Peyer's patch (tissue), 4 donors: ENCODE measurements around the gene ZNF568.

Experiments
- CTCF ChIP-seq, 6 experiments: fragments of 450-650 bp in 4 of 6; fragments of 200-600 bp in 2 of 6; sonication (generic) in 1 of 6; IDR thresholded peaks; one replicate each; pipeline ENCODE4 v1.5.1; 2017 to 2019; ENCODE audit warnings: antibody characterized with exemption in 6 of 6, mild to moderate bottlenecking in 3 of 6, moderate library complexity in 1 of 6
- POLR2A ChIP-seq, 2 donors: fragments of 450-650 bp; IDR thresholded peaks; one replicate each; pipeline ENCODE4 v1.5.1; 2017; ENCODE audit warnings: antibody characterized with exemption in 2 of 2, mild to moderate bottlenecking in 2 of 2, moderate library complexity in 2 of 2

GRCh38 chr19:37007587-37008220, 91.6 kb downstream of the ZNF568 start:
- TF ChIP-seq CTCF (IDR thresholded peaks at IDR 0.05) (no peak), POLR2A (IDR thresholded peaks at IDR 0.05) (no peak)
